ENCODE data around the gene KCNN4. TPM values are rescaled to one million over a fixed set of nuclear protein-coding genes. Genes with fewer than 3 reads are reported as not detected.

Gene KCNN4
- total and polyA plus RNA-seq, 2 of the 13 experiments (the other 11 are each of a cell fraction or from before 2014, with no cell fraction given), result 0.13 to 0.25 TPM

- TF ChIP-seq TIGD3 (CRISPR knock-in tag; IDR thresholded peaks at IDR 0.05; ENCODE audit: borderline replicate concordance), result no peak; the same call in 1 of the 2 replicates
- TF ChIP-seq TOE1 (CRISPR knock-in tag; IDR thresholded peaks at IDR 0.05), result no peak
- TF ChIP-seq ZNF580 (CRISPR knock-in tag; IDR thresholded peaks at IDR 0.05; ENCODE audit: borderline replicate concordance, low read depth), result peak; percentile 51; the same call in 1 of the 2 replicates
- no peak for TF ChIP-seq ZNF737 (CRISPR knock-in tag; IDR thresholded peaks at IDR 0.05; ENCODE audit: borderline replicate concordance)
- TF ChIP-seq E2F2 (CRISPR knock-in tag; IDR thresholded peaks at IDR 0.05; ENCODE audit: borderline replicate concordance), result no peak
- no peak for TF ChIP-seq ATF4 (CRISPR knock-in tag; IDR thresholded peaks at IDR 0.05)
- no peak for TF ChIP-seq ZNF383 (CRISPR knock-in tag; IDR thresholded peaks at IDR 0.05; ENCODE audit: borderline replicate concordance)
- no peak for TF ChIP-seq FOSL1 (CRISPR knock-in tag; IDR thresholded peaks at IDR 0.05; ENCODE audit: borderline replicate concordance)
- no peak for TF ChIP-seq GTF3A (CRISPR knock-in tag; conservative IDR thresholded peaks at IDR 0.05)
- TF ChIP-seq THAP11 (CRISPR knock-in tag; IDR thresholded peaks at IDR 0.05), result peak; percentile 86
- TF ChIP-seq ZNF598 (CRISPR knock-in tag; IDR thresholded peaks at IDR 0.05; ENCODE audit: borderline replicate concordance), result peak; percentile 70; the same call in 1 of the 2 replicates
- no peak for TF ChIP-seq ZNF503 (CRISPR knock-in tag; IDR thresholded peaks at IDR 0.05)
- no peak for TF ChIP-seq ZNF343 (CRISPR knock-in tag; IDR thresholded peaks at IDR 0.05)
- TF ChIP-seq ZFAT (CRISPR knock-in tag; conservative IDR thresholded peaks at IDR 0.05), result no peak
- TF ChIP-seq RARA (CRISPR knock-in tag; IDR thresholded peaks at IDR 0.05), result peak; percentile 8; the same call in 1 of the 2 replicates
- TF ChIP-seq HIC2 (CRISPR knock-in tag; IDR thresholded peaks at IDR 0.05; ENCODE audit: low read depth), result no peak
- no peak for TF ChIP-seq MTF2 (CRISPR knock-in tag; IDR thresholded peaks at IDR 0.05; ENCODE audit: borderline replicate concordance)
- TF ChIP-seq GLMP (CRISPR knock-in tag; IDR thresholded peaks at IDR 0.05; ENCODE audit: borderline replicate concordance), result no peak
Measured at GRCh38 chr19:43754503-43755255, 26.1 kb downstream of the KCNN4 start, which contains the start of gene SMG9 (continued).
